ENCODE measurements around the gene ZNF764. TPM values are rescaled to one million over a fixed set of nuclear protein-coding genes. Genes with fewer than 3 reads are reported as not detected.

ZNF764 gene
- total and polyA plus RNA-seq, 9 of the 15 experiments (the other 6 are each of a cell fraction or from before 2014, with no cell fraction given), result 0.69 to 10.1 (median 4.1) TPM

GRCh38 chr16:30558789-30559377 lies 709 bp upstream of the ZNF764 start (continued):
- TF ChIP-seq ATF6 (CRISPR knock-in tag; IDR thresholded peaks at IDR 0.05), result no peak
- no peak for TF ChIP-seq ZBED1 (IDR thresholded peaks at IDR 0.05)
- no peak for TF ChIP-seq SMAD2 (IDR thresholded peaks at IDR 0.05; ENCODE audit: low read depth, low read length)
- TF ChIP-seq POLR2H (tag; IDR thresholded peaks at IDR 0.05; ENCODE audit: low read depth), result no peak
- TF ChIP-seq FOXP1 (CRISPR knock-in tag; IDR thresholded peaks at IDR 0.05), result 0 out of 2 replicates have a peak, but pooled peaks have one; percentile 60
- TF ChIP-seq HCFC1 (IDR thresholded peaks at IDR 0.05; ENCODE audit: low read depth, low read length), result no peak
- TF ChIP-seq ZEB2 (IDR thresholded peaks at IDR 0.05), result peak; percentile 68
- peak; percentile 2; the same call in 1 of the 2 replicates for TF ChIP-seq CTBP1 (IDR thresholded peaks at IDR 0.05; ENCODE audit: borderline replicate concordance)
- 0 out of 2 replicates have a peak, but pooled peaks have one; percentile 36 for TF ChIP-seq MEF2D (tag; conservative IDR thresholded peaks at IDR 0.05; ENCODE audit: low read depth)
- no peak for TF ChIP-seq CXXC5 (CRISPR knock-in tag; IDR thresholded peaks at IDR 0.05)
- peak; percentile 78; the same call in 1 of the 2 replicates for TF ChIP-seq GTF2E2 (tag; IDR thresholded peaks at IDR 0.05)
- TF ChIP-seq YBX1 (IDR thresholded peaks at IDR 0.05), result no peak
- no peak for TF ChIP-seq ID3 (CRISPR knock-in tag; IDR thresholded peaks at IDR 0.05)
- peak; percentile 67; the same call in 1 of the 2 replicates for TF ChIP-seq ID3 (tag; IDR thresholded peaks at IDR 0.05)
- TF ChIP-seq, protein P1, sequence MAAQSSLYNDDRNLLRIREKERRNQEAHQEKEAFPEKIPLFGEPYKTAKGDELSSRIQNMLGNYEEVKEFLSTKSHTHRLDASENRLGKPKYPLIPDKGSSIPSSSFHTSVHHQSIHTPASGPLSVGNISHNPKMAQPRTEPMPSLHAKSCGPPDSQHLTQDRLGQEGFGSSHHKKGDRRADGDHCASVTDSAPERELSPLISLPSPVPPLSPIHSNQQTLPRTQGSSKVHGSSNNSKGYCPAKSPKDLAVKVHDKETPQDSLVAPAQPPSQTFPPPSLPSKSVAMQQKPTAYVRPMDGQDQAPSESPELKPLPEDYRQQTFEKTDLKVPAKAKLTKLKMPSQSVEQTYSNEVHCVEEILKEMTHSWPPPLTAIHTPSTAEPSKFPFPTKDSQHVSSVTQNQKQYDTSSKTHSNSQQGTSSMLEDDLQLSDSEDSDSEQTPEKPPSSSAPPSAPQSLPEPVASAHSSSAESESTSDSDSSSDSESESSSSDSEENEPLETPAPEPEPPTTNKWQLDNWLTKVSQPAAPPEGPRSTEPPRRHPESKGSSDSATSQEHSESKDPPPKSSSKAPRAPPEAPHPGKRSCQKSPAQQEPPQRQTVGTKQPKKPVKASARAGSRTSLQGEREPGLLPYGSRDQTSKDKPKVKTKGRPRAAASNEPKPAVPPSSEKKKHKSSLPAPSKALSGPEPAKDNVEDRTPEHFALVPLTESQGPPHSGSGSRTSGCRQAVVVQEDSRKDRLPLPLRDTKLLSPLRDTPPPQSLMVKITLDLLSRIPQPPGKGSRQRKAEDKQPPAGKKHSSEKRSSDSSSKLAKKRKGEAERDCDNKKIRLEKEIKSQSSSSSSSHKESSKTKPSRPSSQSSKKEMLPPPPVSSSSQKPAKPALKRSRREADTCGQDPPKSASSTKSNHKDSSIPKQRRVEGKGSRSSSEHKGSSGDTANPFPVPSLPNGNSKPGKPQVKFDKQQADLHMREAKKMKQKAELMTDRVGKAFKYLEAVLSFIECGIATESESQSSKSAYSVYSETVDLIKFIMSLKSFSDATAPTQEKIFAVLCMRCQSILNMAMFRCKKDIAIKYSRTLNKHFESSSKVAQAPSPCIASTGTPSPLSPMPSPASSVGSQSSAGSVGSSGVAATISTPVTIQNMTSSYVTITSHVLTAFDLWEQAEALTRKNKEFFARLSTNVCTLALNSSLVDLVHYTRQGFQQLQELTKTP (IDR thresholded peaks at IDR 0.05; ENCODE audit: low read depth in 1 of 2, partially characterized antibody in 2 of 2), result peak in 1 of 2 experiments; percentile 33
- TF ChIP-seq ESRRA (IDR thresholded peaks at IDR 0.05; ENCODE audit: borderline replicate concordance, low read depth), result 0 out of 2 replicates have a peak, but pooled peaks have one; percentile 6
- TF ChIP-seq VEZF1 (CRISPR knock-in tag; IDR thresholded peaks at IDR 0.05), result no peak
- TF ChIP-seq TRIM28 (IDR thresholded peaks at IDR 0.05), result peak; percentile 47; the same call in 1 of the 2 replicates
- TF ChIP-seq, protein P2, sequence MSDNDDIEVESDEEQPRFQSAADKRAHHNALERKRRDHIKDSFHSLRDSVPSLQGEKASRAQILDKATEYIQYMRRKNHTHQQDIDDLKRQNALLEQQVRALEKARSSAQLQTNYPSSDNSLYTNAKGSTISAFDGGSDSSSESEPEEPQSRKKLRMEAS (CRISPR knock-in tag; IDR thresholded peaks at IDR 0.05), result 0 out of 2 replicates have a peak, but pooled peaks have one; percentile 13
- TF ChIP-seq ZNF316 (IDR thresholded peaks at IDR 0.05), result no peak

Data from K562 (cell line).